GM06990 (cell line): ENCODE measurements around the gene PLXNA1.

Experiments used
- DNase-seq: peaks from one replicate; pipeline ENCODE4 v3.0.0-alpha.2; 2011; ENCODE audit not compliant: insufficient read length; ENCODE audit errors: extremely low read depth
- H3K27me3 ChIP-seq: replicated peaks from 2 replicates; pipeline ENCODE4 v1.6.0; 2011; ENCODE audit warnings: low read length; ENCODE audit not compliant: control insufficient read depth, insufficient read depth
- H3K36me3 ChIP-seq: 2 replicates; pipeline ENCODE4 v1.5.1; 2011; ENCODE audit warnings: low read length; ENCODE audit not compliant: control insufficient read depth, insufficient read depth
- H3K4me3 ChIP-seq: replicated peaks from 2 replicates; pipeline ENCODE4 v1.5.1; 2011; ENCODE audit warnings: low read depth, mild to moderate bottlenecking, control low read depth, low read length
- CTCF ChIP-seq: IDR thresholded peaks from 2 replicates; pipeline ENCODE4 v1.5.1; 2011; ENCODE audit warnings: low read length, control low read depth, mild to moderate bottlenecking, inconsistent platforms; ENCODE audit not compliant: insufficient read depth, poor library complexity, severe bottlenecking

PLXNA1 gene

DNA sequence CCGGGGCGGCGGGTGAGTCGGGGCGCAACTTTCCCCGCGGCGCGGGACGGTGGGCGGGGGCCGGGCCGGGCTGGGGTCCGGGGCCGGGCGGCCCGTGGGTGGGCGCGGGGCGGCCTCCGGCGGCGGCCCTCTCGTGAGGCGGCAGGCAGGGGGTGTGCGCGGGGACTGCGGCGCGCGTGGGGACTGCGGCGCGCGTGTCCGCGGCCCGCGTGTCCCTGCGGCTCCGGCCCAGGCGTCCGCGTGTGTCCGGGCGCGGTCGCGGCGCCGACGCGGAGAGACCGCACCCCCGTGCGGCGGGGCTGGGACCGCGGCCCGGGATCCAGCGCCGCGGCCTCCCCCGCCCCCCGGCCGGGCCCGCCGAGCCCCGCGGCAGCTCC lies 349 bp downstream of the PLXNA1 start:
- no peaks in the 10 kb centered on the region; the same call in none of the 2 replicates for H3K27me3 ChIP-seq
- TF ChIP-seq CTCF, result no peak
- no peaks in the 10 kb centered on the region for H3K36me3 ChIP-seq
- peak overlapping the region; percentile 62 for H3K4me3 ChIP-seq
- no peak for DNase-seq

- TF ChIP-seq CTCF, result no peak
- H3K4me3 ChIP-seq, result peak overlapping the region; percentile 62
- DNase-seq, result no peak
- no peaks in the 10 kb centered on the region; the same call in 1 of the 2 replicates for H3K36me3 ChIP-seq
- no peaks in the 10 kb centered on the region; the same call in 1 of the 2 replicates for H3K27me3 ChIP-seq
These were observed 907 bp downstream of the PLXNA1 start for GRCh38 chr3:126983653-126984390.

GRCh38 chr3:126984391-126985131 lies 1.6 kb downstream of the PLXNA1 start:
- peak overlapping the region; percentile 62 for H3K4me3 ChIP-seq
- H3K36me3 ChIP-seq, result no peaks in the 10 kb centered on the region; the same call in 1 of the 2 replicates
- H3K27me3 ChIP-seq, result no peaks in the 10 kb centered on the region; the same call in 1 of the 2 replicates
- TF ChIP-seq CTCF, result no peak
- no peak for DNase-seq

GRCh38 chr3:126985132-126985985 lies 2.4 kb downstream of the PLXNA1 start:
- H3K27me3 ChIP-seq, result no peaks in the 10 kb centered on the region; the same call in 1 of the 2 replicates
- no peak for DNase-seq
- no peak for TF ChIP-seq CTCF
- H3K36me3 ChIP-seq, result peaks cover under 1% of the 10 kb centered on the region
- no peak overlapping the region for H3K4me3 ChIP-seq

DNA sequence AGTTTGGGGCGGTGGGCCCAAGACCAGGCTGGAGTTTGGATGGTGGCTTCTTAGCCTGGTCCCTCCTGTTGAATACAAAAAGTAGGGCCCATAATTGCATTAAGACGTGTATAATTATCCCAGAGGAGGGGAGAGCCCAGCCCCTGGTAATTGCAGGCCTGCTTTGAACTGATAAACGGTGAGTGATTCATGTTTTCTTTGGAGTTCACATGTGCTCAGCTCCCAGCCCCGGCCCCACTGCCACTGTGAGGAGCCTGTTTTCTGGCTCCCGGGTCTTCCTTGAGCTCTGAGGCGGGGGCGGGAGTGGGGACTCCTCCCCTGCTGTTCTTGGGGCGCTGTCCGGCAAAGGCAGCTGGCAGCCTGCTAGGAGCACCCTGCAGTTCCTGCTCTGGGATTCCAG lies 3.1 kb downstream of the PLXNA1 start:
- TF ChIP-seq CTCF, result no peak
- Histone ChIP-seq H3K4me3 (no peak overlapping the region), H3K36me3 (peaks cover 1% of the 10 kb centered on the region), H3K27me3 (no peaks in the 10 kb centered on the region; the same call in 1 of the 2 replicates)
- no peak for DNase-seq
